ENCODE data around the gene PRX.
"Not testable (repeated sequence)": the region's sequence is repeated elsewhere in the genome, so short reads cannot be mapped to it uniquely, and the experiment has no call there.

PRX gene

GRCh38 chr19:40438284-40438683 lies 25.1 kb upstream of the PRX start:
- DNase-seq: no peak

- peak; percentile 78 for DNase-seq
These were observed 20.4 kb upstream of the PRX start for GRCh38 chr19:40433391-40434216.

- DNase-seq: not testable (repeated sequence)
These were observed 19.6 kb upstream of the PRX start for GRCh38 chr19:40432760-40433159.

- DNase-seq: no peak
These were observed 18.5 kb upstream of the PRX start for GRCh38 chr19:40431698-40432097.

GRCh38 chr19:40430242-40430641 lies 17.1 kb upstream of the PRX start:
- not testable (repeated sequence) for DNase-seq

- DNase-seq: not testable (repeated sequence)
These were observed 15.0 kb upstream of the PRX start for GRCh38 chr19:40428197-40428596.

GRCh38 chr19:40425450-40426287 lies 12.5 kb upstream of the PRX start, which contains the start of gene SERTAD1:
Gene SERTAD1 (minus strand): TSS chr19:40425992. CDS start chr19:40423546, 2,446 bp downstream.
- DNase-seq: peak; percentile 99

- DNase-seq: no peak
These were observed 11.7 kb upstream of the PRX start for GRCh38 chr19:40424637-40425449.

GRCh38 chr19:40423938-40424337 lies 10.8 kb upstream of the PRX start:
- no peak for DNase-seq

GRCh38 chr19:40422748-40423566 lies 9.8 kb upstream of the PRX start:
- no peak for DNase-seq

- DNase-seq: no peak
These were observed 9.0 kb upstream of the PRX start for GRCh38 chr19:40421993-40422747.

GRCh38 chr19:40420766-40421765 lies 7.9 kb upstream of the PRX start:
- peak; percentile 84 for DNase-seq

GRCh38 chr19:40420451-40420765 lies 7.2 kb upstream of the PRX start:
- no peak for DNase-seq

- DNase-seq: no peak
These were observed 6.6 kb upstream of the PRX start for GRCh38 chr19:40419780-40420179.

GRCh38 chr19:40419066-40419612 lies 6.0 kb upstream of the PRX start:
- no peak for DNase-seq

- DNase-seq: no peak
These were observed 4.9 kb upstream of the PRX start for GRCh38 chr19:40418040-40418439.

GRCh38 chr19:40417643-40417981 lies 4.4 kb upstream of the PRX start:
- no peak for DNase-seq

- DNase-seq: no peak
These were observed 3.9 kb upstream of the PRX start for GRCh38 chr19:40416918-40417642.

- no peak for DNase-seq
These were observed 2.6 kb upstream of the PRX start for GRCh38 chr19:40415768-40416167.

Data from SHP77 treated with DMSO at 0.1 percent for 48 hours (cell line).